AG04450 (cell line): Measurements from ENCODE around the gene ITPK1. TPM values are rescaled to one million over a fixed set of nuclear protein-coding genes. Genes with fewer than 3 reads are reported as not detected.
"Not testable (repeated sequence)": the region's sequence is repeated elsewhere in the genome, so short reads cannot be mapped to it uniquely, and the experiment has no call there.

Experiments
- CTCF ChIA-PET: fragments of 300-600, 350-600 bp; formaldehyde crosslinking; extraction: SDS; loops from one replicate; lab custom pipeline; 2022; ENCODE audit warnings: antibody characterized with exemption, inconsistent platforms; lab: Charles Lee
- POLR2A ChIA-PET: fragments of 350-600 bp; formaldehyde crosslinking; extraction: SDS; loops from one replicate; lab custom pipeline; 2021; ENCODE audit warnings: antibody characterized with exemption, inconsistent platforms; lab: Yijun Ruan, JAX
- DNase-seq: peaks from one replicate; pipeline ENCODE4 v3.0.0-alpha.2; 2011; ENCODE audit warnings: low read depth, low spot score
- H3K27ac ChIP-seq: one replicate; pipeline ENCODE4 v1.5.1; 2012; ENCODE audit warnings: low read depth, low read length, control low read depth
- H3K27me3 ChIP-seq: one replicate; pipeline ENCODE4 v1.6.0; 2012; ENCODE audit warnings: low read length; ENCODE audit not compliant: control insufficient read depth, insufficient read depth
- H3K4me3 ChIP-seq: 2 replicates; pipeline ENCODE4 v1.5.1; 2011; ENCODE audit warnings: mild to moderate bottlenecking, low read depth, low read length, control low read depth
- H3K9me3 ChIP-seq: 2 replicates; pipeline ENCODE4 v1.5.1; 2012; ENCODE audit warnings: low read length; ENCODE audit not compliant: control insufficient read depth, insufficient read depth
- CTCF ChIP-seq: IDR thresholded peaks from 2 replicates; pipeline ENCODE4 v1.5.1; 2011; ENCODE audit warnings: low read depth, low read length, control low read depth, inconsistent platforms
- polyA plus RNA-seq: library from polyadenylated mRNA; depleted of rRNA; stranded (reverse); fragments of >200 nt; gene quantifications from 2 replicates; pipeline ENCODE4 v1.2.3, GENCODE V29; 2011

The ITPK1 gene
- polyA plus RNA-seq, 1 experiment = 13.6 TPM

- no peak overlapping the region for H3K27ac ChIP-seq
- H3K9me3 ChIP-seq = no peaks in the 10 kb centered on the region
- no peaks in the 10 kb centered on the region for H3K27me3 ChIP-seq
- H3K4me3 ChIP-seq = no peak overlapping the region
- no peak for TF ChIP-seq CTCF
- DNase-seq = no peak
- POLR2A ChIA-PET = no interaction called here
- CTCF ChIA-PET = no interaction called here
Observed at GRCh38 chr14:93148979-93149378, 33.3 kb upstream of the ITPK1 start.

- ChIA-PET CTCF (interaction anchor here (0.9 to 1.8 kb wide), 5 partner anchors 8 to 194 kb away, joined by 3 to 10 read pairs (median 4); no protein-coding TSS in a partner anchor), POLR2A (no interaction called here)
- no peak overlapping the region for H3K4me3 ChIP-seq
- H3K27ac ChIP-seq = no peak overlapping the region
- DNase-seq = no peak
- no peak for TF ChIP-seq CTCF
- H3K9me3 ChIP-seq = no peaks in the 10 kb centered on the region
- H3K27me3 ChIP-seq = no peaks in the 10 kb centered on the region
Observed at GRCh38 chr14:93146119-93146518, 30.4 kb upstream of the ITPK1 start.

- no peak overlapping the region for H3K4me3 ChIP-seq
- TF ChIP-seq CTCF = no peak
- no peaks in the 10 kb centered on the region for H3K9me3 ChIP-seq
- CTCF ChIA-PET = interaction anchor here (1.0 to 4.4 kb wide), 2 partner anchors 10 to 29 kb away, joined by 3 to 37 read pairs; no protein-coding TSS in a partner anchor
- H3K27me3 ChIP-seq = peaks cover 6% of the 10 kb centered on the region
- H3K27ac ChIP-seq = no peak overlapping the region
- DNase-seq = no peak
- POLR2A ChIA-PET = no interaction called here
Observed at GRCh38 chr14:93142854-93143652, 27.3 kb upstream of the ITPK1 start.

GRCh38 chr14:93137864-93138263 is 22.1 kb upstream of the ITPK1 start:
- POLR2A ChIA-PET = no interaction called here
- no peak for DNase-seq
- CTCF ChIA-PET = interaction anchor here (0.5 to 3.4 kb wide), 7 partner anchors 8 to 299 kb away, joined by 3 to 36 read pairs (median 7); no protein-coding TSS in a partner anchor
- TF ChIP-seq CTCF = no peak
- H3K9me3 ChIP-seq = no peaks in the 10 kb centered on the region
- no peak overlapping the region for H3K27ac ChIP-seq
- peaks cover 7% of the 10 kb centered on the region for H3K27me3 ChIP-seq
- no peak overlapping the region for H3K4me3 ChIP-seq

- H3K9me3 ChIP-seq, H3K27ac ChIP-seq, DNase-seq, H3K27me3 ChIP-seq, H3K4me3 ChIP-seq: not testable (repeated sequence)
- CTCF ChIA-PET = interaction anchor here (1.3 to 7.4 kb wide), 3 partner anchors 23 to 184 kb away, joined by 3 to 84 read pairs (median 36); no protein-coding TSS in a partner anchor
- POLR2A ChIA-PET = interaction anchor here (0.6 kb wide), 1 partner anchor 10 kb away, joined by 7 read pairs; no protein-coding TSS in a partner anchor
Observed at GRCh38 chr14:93136508-93136907, 20.8 kb upstream of the ITPK1 start.
